ENCODE data around the gene XXYLT1.

The XXYLT1 gene

GRCh38 chr3:195025056-195025883 lies 245.7 kb downstream of the XXYLT1 start:
- Histone ChIP-seq H3K4me3 (replicated peaks; ENCODE audit: low read depth, low read length) (no peak overlapping the region), H3K27me3 (replicated peaks; ENCODE audit: control insufficient read depth, insufficient read depth, low read length) (no peaks in the 10 kb centered on the region; the same call in 1 of the 2 replicates), H3K36me3 (ENCODE audit: control insufficient read depth, insufficient read depth, low read length) (no peaks in the 10 kb centered on the region)
- DNase-seq (ENCODE audit: extremely low read depth, insufficient read length): no peak
- TF ChIP-seq CTCF (IDR thresholded peaks at IDR 0.05; ENCODE audit: insufficient read depth, low read length, poor library complexity, severe bottlenecking): no peak

GRCh38 chr3:195023989-195024388 lies 247.0 kb downstream of the XXYLT1 start:
- no peak for DNase-seq (ENCODE audit: extremely low read depth, insufficient read length)
- H3K27me3 ChIP-seq (replicated peaks; ENCODE audit: control insufficient read depth, insufficient read depth, low read length): no peaks in the 10 kb centered on the region; the same call in 1 of the 2 replicates

GRCh38 chr3:195023576-195023975 lies 247.4 kb downstream of the XXYLT1 start:
- Histone ChIP-seq H3K4me3 (replicated peaks; ENCODE audit: low read depth, low read length) (no peak overlapping the region), H3K27me3 (replicated peaks; ENCODE audit: control insufficient read depth, insufficient read depth, low read length) (no peaks in the 10 kb centered on the region; the same call in 1 of the 2 replicates), H3K36me3 (ENCODE audit: control insufficient read depth, insufficient read depth, low read length) (no peaks in the 10 kb centered on the region)
- no peak for DNase-seq (ENCODE audit: extremely low read depth, insufficient read length)
- no peak for TF ChIP-seq CTCF (IDR thresholded peaks at IDR 0.05; ENCODE audit: insufficient read depth, low read length, poor library complexity, severe bottlenecking)

More at GRCh38 chr3:195023989-195024388, 247.0 kb downstream of the XXYLT1 start:
- no peak overlapping the region for H3K4me3 ChIP-seq (replicated peaks; ENCODE audit: low read depth, low read length)
- TF ChIP-seq CTCF (IDR thresholded peaks at IDR 0.05; ENCODE audit: insufficient read depth, low read length, poor library complexity, severe bottlenecking): no peak
- H3K36me3 ChIP-seq (ENCODE audit: control insufficient read depth, insufficient read depth, low read length): no peaks in the 10 kb centered on the region

- H3K4me3 ChIP-seq (replicated peaks; ENCODE audit: low read depth, low read length): no peak overlapping the region
- no peak for TF ChIP-seq CTCF (IDR thresholded peaks at IDR 0.05; ENCODE audit: insufficient read depth, low read length, poor library complexity, severe bottlenecking)
- DNase-seq (ENCODE audit: extremely low read depth, insufficient read length): no peak
- no peaks in the 10 kb centered on the region for H3K36me3 ChIP-seq (ENCODE audit: control insufficient read depth, insufficient read depth, low read length)
- no peaks in the 10 kb centered on the region; the same call in 1 of the 2 replicates for H3K27me3 ChIP-seq (replicated peaks; ENCODE audit: control insufficient read depth, insufficient read depth, low read length)
Measured at GRCh38 chr3:195021692-195022091, 249.3 kb downstream of the XXYLT1 start.

- H3K36me3 ChIP-seq (ENCODE audit: control insufficient read depth, insufficient read depth, low read length): no peaks in the 10 kb centered on the region
- H3K4me3 ChIP-seq (replicated peaks; ENCODE audit: low read depth, low read length): no peak overlapping the region
- DNase-seq (ENCODE audit: extremely low read depth, insufficient read length): no peak
- no peak for TF ChIP-seq CTCF (IDR thresholded peaks at IDR 0.05; ENCODE audit: insufficient read depth, low read length, poor library complexity, severe bottlenecking)
- H3K27me3 ChIP-seq (replicated peaks; ENCODE audit: control insufficient read depth, insufficient read depth, low read length): no peaks in the 10 kb centered on the region; the same call in 1 of the 2 replicates
Measured at GRCh38 chr3:195020921-195021320, 250.0 kb downstream of the XXYLT1 start.
